OCI-LY1 (cell line): ENCODE measurements around the gene CFAP20DC.
"Not testable (repeated sequence)": the region's sequence is repeated elsewhere in the genome, so short reads cannot be mapped to it uniquely, and the experiment has no call there.

ENCODE experiments used
- H2AFZ ChIP-seq: fragments of 200-600 bp; sonication (generic), shearing (Covaris generic); 2 replicates; pipeline ENCODE4 v1.6.0; 2014; ENCODE audit warnings: antibody characterized with exemption, mild to moderate bottlenecking, low read length
- H3F3A ChIP-seq: fragments of 200-600 bp; sonication (generic), shearing (Covaris generic); 2 replicates; pipeline ENCODE4 v1.6.0; 2014; ENCODE audit warnings: mild to moderate bottlenecking, antibody characterized with exemption, low read length, moderate library complexity; ENCODE audit not compliant: insufficient read depth
- H3K27ac ChIP-seq: fragments of 200-600 bp; sonication (generic); 2 replicates; pipeline ENCODE4 v1.5.1; 2014; ENCODE audit warnings: low read length, mixed run types, mild to moderate bottlenecking, low read depth; ENCODE audit not compliant: poor library complexity, severe bottlenecking
- H3K27me3 ChIP-seq: fragments of 200-600 bp; sonication (generic); 2 replicates; pipeline ENCODE4 v1.6.0; 2014; ENCODE audit warnings: antibody characterized with exemption, mild to moderate bottlenecking, low read length, moderate library complexity; ENCODE audit not compliant: insufficient read depth
- H3K36me3 ChIP-seq: fragments of 200-600 bp; sonication (generic); 2 replicates; pipeline ENCODE4 v1.6.1; 2014; ENCODE audit warnings: mild to moderate bottlenecking, antibody characterized with exemption, low read length, moderate library complexity, mixed read lengths; ENCODE audit not compliant: insufficient read depth
- H3K4me1 ChIP-seq: fragments of 200-600 bp; sonication (generic); 2 replicates; pipeline ENCODE4 v1.5.1; 2014; ENCODE audit warnings: mild to moderate bottlenecking, low read length, moderate library complexity; ENCODE audit not compliant: insufficient read depth, severe bottlenecking
- H3K4me2 ChIP-seq: fragments of 200-600 bp; sonication (generic), shearing (Covaris generic); 2 replicates; pipeline ENCODE4 v1.6.1; 2014; ENCODE audit warnings: low read length
- H3K4me3 ChIP-seq: fragments of 200-600 bp; sonication (generic); 2 replicates; pipeline ENCODE4 v1.5.1; 2014; ENCODE audit warnings: low read length, low read depth, mild to moderate bottlenecking, mixed read lengths; ENCODE audit not compliant: poor library complexity, severe bottlenecking
- H3K79me2 ChIP-seq: fragments of 200-600 bp; shearing (Covaris generic); 2 replicates; pipeline ENCODE4 v1.6.1; 2016; ENCODE audit warnings: mixed run types, low read length, mixed read lengths; ENCODE audit not compliant: insufficient read depth
- H3K9ac ChIP-seq: fragments of 200-600 bp; sonication (generic), shearing (Covaris generic); 2 replicates; pipeline ENCODE4 v1.6.1; 2014; ENCODE audit warnings: mild to moderate bottlenecking, low read length, mixed read lengths
- H3K9me2 ChIP-seq: fragments of 200-600 bp; sonication (generic), shearing (Covaris generic); 2 replicates; pipeline ENCODE4 v1.6.1; 2014; ENCODE audit warnings: low read depth, mild to moderate bottlenecking, low read length, mixed read lengths
- H3K9me3 ChIP-seq: fragments of 200-600 bp; shearing (Covaris generic); 2 replicates; pipeline ENCODE4 v1.6.1; 2014; ENCODE audit warnings: low read length, mixed read lengths
- H4K20me1 ChIP-seq: fragments of 200-600 bp; sonication (generic), shearing (Covaris generic); 2 replicates; pipeline ENCODE4 v1.6.0; 2016; ENCODE audit warnings: mild to moderate bottlenecking, low read length; ENCODE audit not compliant: insufficient read depth
- EZH2 ChIP-seq: fragments of 200-600 bp; sonication (generic), shearing (Covaris generic); IDR thresholded peaks from 2 replicates; pipeline ENCODE4 v1.8.0; 2017; ENCODE audit warnings: borderline replicate concordance, mixed run types, mild to moderate bottlenecking, antibody characterized with exemption, low read length, moderate library complexity, mixed read lengths
- TF ChIP-seq, protein P1 (sequence below): fragments of 200-600 bp; sonication (generic), shearing (Covaris generic); IDR thresholded peaks from 2 replicates; pipeline ENCODE4 v1.5.1; 2017; ENCODE audit warnings: mild to moderate bottlenecking, antibody characterized with exemption, low read length, moderate library complexity, mixed read lengths

The CFAP20DC gene

GRCh38 chr3:58713715-58714401 is 336.0 kb downstream of the CFAP20DC start:
- Histone ChIP-seq H3K36me3 (no peaks in the 10 kb centered on the region), H3K4me1 (no peaks in the 10 kb centered on the region), H3K9me2 (no peaks in the 10 kb centered on the region), H4K20me1 (no peaks in the 10 kb centered on the region), H3K9ac (no peak overlapping the region), H3K27ac (no peak overlapping the region), H3K79me2 (no peaks in the 10 kb centered on the region), H3K9me3 (no peaks in the 10 kb centered on the region), H3K4me3 (no peak overlapping the region), H3K4me2 (no peak overlapping the region), H3K27me3 (no peaks in the 10 kb centered on the region), H3F3A (no peaks in the 10 kb centered on the region), H2AFZ (no peak overlapping the region)
- TF ChIP-seq EZH2: no peak
- TF ChIP-seq, protein P1, sequence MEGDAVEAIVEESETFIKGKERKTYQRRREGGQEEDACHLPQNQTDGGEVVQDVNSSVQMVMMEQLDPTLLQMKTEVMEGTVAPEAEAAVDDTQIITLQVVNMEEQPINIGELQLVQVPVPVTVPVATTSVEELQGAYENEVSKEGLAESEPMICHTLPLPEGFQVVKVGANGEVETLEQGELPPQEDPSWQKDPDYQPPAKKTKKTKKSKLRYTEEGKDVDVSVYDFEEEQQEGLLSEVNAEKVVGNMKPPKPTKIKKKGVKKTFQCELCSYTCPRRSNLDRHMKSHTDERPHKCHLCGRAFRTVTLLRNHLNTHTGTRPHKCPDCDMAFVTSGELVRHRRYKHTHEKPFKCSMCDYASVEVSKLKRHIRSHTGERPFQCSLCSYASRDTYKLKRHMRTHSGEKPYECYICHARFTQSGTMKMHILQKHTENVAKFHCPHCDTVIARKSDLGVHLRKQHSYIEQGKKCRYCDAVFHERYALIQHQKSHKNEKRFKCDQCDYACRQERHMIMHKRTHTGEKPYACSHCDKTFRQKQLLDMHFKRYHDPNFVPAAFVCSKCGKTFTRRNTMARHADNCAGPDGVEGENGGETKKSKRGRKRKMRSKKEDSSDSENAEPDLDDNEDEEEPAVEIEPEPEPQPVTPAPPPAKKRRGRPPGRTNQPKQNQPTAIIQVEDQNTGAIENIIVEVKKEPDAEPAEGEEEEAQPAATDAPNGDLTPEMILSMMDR: no peak

DNA sequence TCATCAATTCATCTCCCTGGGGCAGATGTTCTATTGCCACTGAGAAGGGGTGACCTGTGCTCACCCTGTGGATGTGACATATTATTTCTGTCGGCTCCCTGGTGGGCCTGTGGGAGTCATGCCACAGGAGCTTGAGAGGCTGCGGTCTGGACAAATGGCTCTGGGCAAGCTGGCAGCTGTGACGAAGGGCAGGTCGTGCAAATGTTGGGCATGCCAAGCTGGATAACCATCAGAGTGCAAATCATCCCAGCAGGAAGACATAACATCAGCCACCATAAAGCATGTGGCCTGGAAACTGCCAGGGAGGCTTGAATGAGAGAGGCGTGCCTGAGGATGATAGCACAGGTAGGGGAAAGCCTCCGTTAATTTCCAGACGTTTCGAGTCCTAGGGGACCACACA is 338.0 kb downstream of the CFAP20DC start:
- TF ChIP-seq, protein P1: no peak
- no peak for TF ChIP-seq EZH2

DNA sequence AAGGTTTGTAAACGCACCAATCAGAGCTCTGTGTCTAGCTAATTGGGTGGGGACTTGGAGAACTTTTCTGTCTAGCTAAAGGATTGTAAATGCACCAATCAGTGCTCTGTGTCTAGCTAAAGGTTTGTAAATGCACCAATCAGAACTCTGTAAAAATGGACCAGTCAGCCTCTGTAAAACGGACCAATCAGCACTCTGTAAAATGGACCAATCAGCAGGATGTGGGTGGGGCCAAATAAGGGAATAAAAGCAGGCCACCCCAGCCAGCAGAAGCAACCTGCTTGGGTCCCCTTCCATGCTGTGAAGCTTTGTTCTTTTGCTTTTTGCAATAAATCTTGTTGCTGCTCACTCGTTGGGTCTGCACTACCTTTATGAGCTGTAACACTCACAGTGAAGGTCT is 340.8 kb downstream of the CFAP20DC start:
- not testable (repeated sequence) for H3K27ac ChIP-seq, H2AFZ ChIP-seq

More for the DNA sequence above, 338.0 kb downstream of the CFAP20DC start:
- H3K36me3 ChIP-seq: no peaks in the 10 kb centered on the region
- no peaks in the 10 kb centered on the region for H3K9me3 ChIP-seq
- no peak overlapping the region for H3K4me2 ChIP-seq
- no peak overlapping the region for H3K9ac ChIP-seq
- no peak overlapping the region for H3K4me3 ChIP-seq
- no peak overlapping the region for H2AFZ ChIP-seq
- no peaks in the 10 kb centered on the region for H3K27me3 ChIP-seq
- no peaks in the 10 kb centered on the region for H3K79me2 ChIP-seq
- H3K27ac ChIP-seq: no peak overlapping the region
- H3K4me1 ChIP-seq: no peaks in the 10 kb centered on the region
- no peaks in the 10 kb centered on the region for H3K9me2 ChIP-seq
- no peaks in the 10 kb centered on the region for H4K20me1 ChIP-seq
- H3F3A ChIP-seq: no peaks in the 10 kb centered on the region

DNA sequence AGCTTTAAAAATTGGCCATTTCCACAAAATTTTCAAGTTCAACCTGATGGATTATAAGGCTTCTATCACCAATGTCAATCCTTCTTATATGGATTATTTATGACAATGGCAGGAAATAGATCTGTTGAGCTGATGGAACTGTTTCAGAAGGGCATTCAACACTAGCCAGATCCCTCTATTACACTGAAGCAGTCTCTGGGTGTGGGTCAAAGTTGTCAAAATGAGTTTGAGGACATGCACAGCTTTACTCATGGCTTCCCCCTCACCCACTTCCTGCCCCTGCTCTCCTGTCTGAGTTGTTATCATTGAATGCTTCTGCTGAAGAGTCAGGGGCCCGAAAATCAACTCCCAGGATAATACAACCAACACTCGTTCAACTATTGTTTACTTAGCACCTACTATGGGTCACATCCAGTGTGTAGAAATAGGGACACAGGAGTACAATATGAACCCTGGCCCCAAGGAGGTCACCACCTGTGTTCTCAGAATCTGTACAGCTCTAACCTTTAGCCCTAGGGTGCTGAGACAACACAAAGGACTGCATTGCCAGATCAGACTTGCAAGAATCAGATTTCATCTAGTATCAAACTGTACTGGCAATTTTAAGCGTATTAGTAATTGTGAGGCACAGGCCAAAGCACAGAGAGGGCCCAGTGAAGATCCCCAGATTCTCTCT is 341.6 kb downstream of the CFAP20DC start:
- no peaks in the 10 kb centered on the region for H4K20me1 ChIP-seq
- H3K9me3 ChIP-seq: no peaks in the 10 kb centered on the region
- no peak overlapping the region for H3K4me2 ChIP-seq
- no peaks in the 10 kb centered on the region for H3K79me2 ChIP-seq
- TF ChIP-seq EZH2: no peak
- TF ChIP-seq, protein P1: no peak
- H3K36me3 ChIP-seq: no peaks in the 10 kb centered on the region
- no peak overlapping the region for H3K27ac ChIP-seq
- no peak overlapping the region for H2AFZ ChIP-seq
- no peak overlapping the region for H3K4me3 ChIP-seq
- no peak overlapping the region for H3K9ac ChIP-seq
- no peaks in the 10 kb centered on the region for H3K27me3 ChIP-seq
- no peaks in the 10 kb centered on the region for H3K9me2 ChIP-seq
- no peaks in the 10 kb centered on the region for H3F3A ChIP-seq
- no peaks in the 10 kb centered on the region for H3K4me1 ChIP-seq

More for the DNA sequence above, 340.8 kb downstream of the CFAP20DC start:
- not testable (repeated sequence) for H3K4me1 ChIP-seq, H3K9me2 ChIP-seq, H3K9me3 ChIP-seq, H3K4me2 ChIP-seq, H3K9ac ChIP-seq, H3K79me2 ChIP-seq, H3F3A ChIP-seq, H3K27me3 ChIP-seq, H3K36me3 ChIP-seq, H3K4me3 ChIP-seq, H4K20me1 ChIP-seq
